GM12891 (cell line): ENCODE measurements around the gene PYGL.

Experiments used
- DNase-seq: peaks from one replicate; pipeline ENCODE4 v3.0.0; 2011; ENCODE audit warnings: low spot score; ENCODE audit not compliant: insufficient read length
- FAIRE-seq: peaks from 2 replicates; lab custom pipeline; 2011; peaks lifted over from hg19 to GRCh38; lab: Jason Lieb, UNC
- PAX5 ChIP-seq: IDR thresholded peaks from 2 replicates; pipeline ENCODE4 v1.6.1; 2011; ENCODE audit warnings: low read length, moderate library complexity, mild to moderate bottlenecking; ENCODE audit not compliant: insufficient read depth, severe bottlenecking
- POLR2A ChIP-seq: IDR thresholded peaks from 2 replicates; pipeline ENCODE4 v1.6.1; 2011; ENCODE audit warnings: low read depth, low read length, control low read depth
- POLR2AphosphoS5 ChIP-seq: IDR thresholded peaks from 2 replicates; pipeline ENCODE4 v1.6.1; 2011; ENCODE audit warnings: low read depth, low read length, control low read depth
- POU2F2 ChIP-seq: IDR thresholded peaks from 2 replicates; pipeline ENCODE4 v1.6.1; 2011; ENCODE audit warnings: low read depth, mild to moderate bottlenecking, control low read depth, low read length, moderate library complexity
- SPI1 ChIP-seq: IDR thresholded peaks from 2 replicates; pipeline ENCODE4 v1.6.1; 2011; ENCODE audit warnings: low read depth, low read length, control low read depth
- TAF1 ChIP-seq: IDR thresholded peaks from 2 replicates; pipeline ENCODE4 v1.6.1; 2011; ENCODE audit warnings: low read depth, low read length, control low read depth

PYGL gene

GRCh38 chr14:50882932-50883826, 61.1 kb downstream of the PYGL start:
- no peak for DNase-seq
- TF ChIP-seq POLR2A, result no peak
- no peak for TF ChIP-seq POLR2AphosphoS5
- no peak for TF ChIP-seq TAF1
- no peak for TF ChIP-seq POU2F2
- no peak for TF ChIP-seq SPI1
- TF ChIP-seq PAX5, result no peak
- FAIRE-seq, result no peak

GRCh38 chr14:50875359-50876070, 68.8 kb downstream of the PYGL start:
- DNase-seq (peak; percentile 42), FAIRE-seq (peak; percentile 90)
- peak; percentile 33; the same call in 1 of the 2 replicates for TF ChIP-seq SPI1
- peak; percentile 69 for TF ChIP-seq POU2F2
- no peak for TF ChIP-seq PAX5

GRCh38 chr14:50874757-50875156, 69.5 kb downstream of the PYGL start:
- no peak for FAIRE-seq
- no peak for DNase-seq
- TF ChIP-seq TAF1, result no peak
- TF ChIP-seq PAX5, result no peak

GRCh38 chr14:50871914-50872732, 72.2 kb downstream of the PYGL start, which contains the start of gene ABHD12B:
Gene ABHD12B, plus strand, starts transcription at chr14:50872053. Its CDS starts 122 bp downstream, at chr14:50872175.
- TF ChIP-seq POU2F2 (no peak), PAX5 (no peak), SPI1 (no peak)
- no peak for DNase-seq
- no peak for FAIRE-seq

GRCh38 chr14:50871228-50871627, 73.1 kb downstream of the PYGL start:
- TF ChIP-seq POLR2AphosphoS5 (no peak), POU2F2 (no peak), TAF1 (no peak), POLR2A (no peak), PAX5 (no peak), SPI1 (no peak)
- DNase-seq, result no peak
- peak; percentile 56 for FAIRE-seq

GRCh38 chr14:50865391-50866076, 78.7 kb downstream of the PYGL start:
- FAIRE-seq (no peak), DNase-seq (no peak)
- no peak for TF ChIP-seq SPI1
- TF ChIP-seq POU2F2, result no peak
- TF ChIP-seq POLR2AphosphoS5, result no peak
- TF ChIP-seq TAF1, result no peak
- no peak for TF ChIP-seq POLR2A
- TF ChIP-seq PAX5, result no peak

GRCh38 chr14:50864946-50865345, 79.3 kb downstream of the PYGL start:
- DNase-seq, result no peak
- TF ChIP-seq POU2F2 (no peak), POLR2AphosphoS5 (no peak), TAF1 (no peak), PAX5 (no peak), SPI1 (no peak)
- FAIRE-seq, result no peak

- no peak for DNase-seq
- TF ChIP-seq POU2F2, result no peak
- no peak for TF ChIP-seq POLR2AphosphoS5
- no peak for TF ChIP-seq POLR2A
- no peak for TF ChIP-seq TAF1
- TF ChIP-seq PAX5, result no peak
- no peak for TF ChIP-seq SPI1
- FAIRE-seq, result no peak
Measured at GRCh38 chr14:50864237-50864636, 80.0 kb downstream of the PYGL start.

- no peak for TF ChIP-seq POLR2A
- TF ChIP-seq SPI1, result no peak
- TF ChIP-seq POLR2AphosphoS5, result no peak
- no peak for TF ChIP-seq POU2F2
- no peak for TF ChIP-seq PAX5
- TF ChIP-seq TAF1, result no peak
- no peak for FAIRE-seq
- DNase-seq, result no peak
Measured at GRCh38 chr14:50862036-50862570, 82.2 kb downstream of the PYGL start.
